GM12874 (cell line): Measurements from ENCODE around the gene PNPLA2.

Experiments used
- CTCF ChIP-seq: IDR thresholded peaks from 2 replicates; pipeline ENCODE4 v1.5.1; 2011; ENCODE audit warnings: low read depth, mild to moderate bottlenecking, control low read depth, low read length, moderate library complexity; ENCODE audit not compliant: insufficient read depth

PNPLA2 gene

GRCh38 chr11:872799-873198 is 54.1 kb downstream of the PNPLA2 start:
- TF ChIP-seq CTCF: no peak

DNA sequence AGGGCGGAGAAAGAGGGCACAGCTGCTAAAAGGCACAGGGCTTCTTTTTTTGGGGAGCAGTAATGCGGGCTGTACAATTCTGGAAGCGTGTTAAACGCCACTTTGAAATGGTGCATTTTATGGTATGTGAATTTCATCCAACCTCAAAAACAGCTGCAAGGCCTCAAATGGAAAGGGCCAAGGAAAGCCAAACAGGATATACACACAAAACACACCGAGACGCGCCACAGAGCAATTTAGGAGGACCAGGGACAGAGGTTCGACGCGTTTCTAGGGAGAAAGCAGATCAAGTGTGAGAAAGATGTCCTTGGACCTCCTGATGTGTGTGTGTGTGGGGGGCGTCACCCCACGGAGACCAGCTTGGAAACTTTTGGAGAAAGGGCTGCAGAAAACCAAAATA is 55.0 kb downstream of the PNPLA2 start:
- TF ChIP-seq CTCF: no peak
